PC-9 (cell line): Measurements from ENCODE around the gene CDH12. TPM values are rescaled to one million over a fixed set of nuclear protein-coding genes. Genes with fewer than 3 reads are reported as not detected.

Experiments used
- BruUV-seq: library from RNA; stranded (reverse); fragments of 400-500 nt; replicated peaks from 2 replicates; lab custom pipeline; 2021; lab: Mats Ljungman, UMichigan
- CTCF ChIA-PET: fragments of 300-600 bp; sonication (Branson Sonifier 250); formaldehyde crosslinking; loops from one replicate; lab custom pipeline; 2022; ENCODE audit warnings: antibody characterized with exemption; lab: Charles Lee
- POLR2A ChIA-PET: fragments of 300-600 bp; sonication (Branson Sonifier 250); formaldehyde crosslinking; loops from one replicate; lab custom pipeline; 2022; ENCODE audit warnings: antibody characterized with exemption; ENCODE audit not compliant: unreplicated experiment; lab: Charles Lee
- DNase-seq, 2 experiments: peaks; one replicate each; pipeline versions ENCODE4 v3.0.0 to v3.0.0-alpha.2; 2015 to 2022; ENCODE audit warnings: mixed read lengths in 1 of 2
- H2AFZ ChIP-seq: fragments of 200-600 bp; sonication (generic); 2 replicates; pipeline ENCODE4 v1.8.1; 2017; ENCODE audit warnings: antibody characterized with exemption
- H3F3A ChIP-seq: fragments of 200-600 bp; sonication (generic); 2 replicates; pipeline ENCODE4 v1.8.1; 2017; ENCODE audit warnings: antibody characterized with exemption, mild to moderate bottlenecking, low read depth; ENCODE audit not compliant: insufficient read depth
- H3K27ac ChIP-seq: fragments of 200-600 bp; sonication (generic); 2 replicates; pipeline ENCODE4 v1.6.1; 2016; ENCODE audit warnings: mixed run types
- H3K27me3 ChIP-seq: fragments of 200-600 bp; sonication (generic); 2 replicates; pipeline ENCODE4 v1.6.1; 2016; ENCODE audit warnings: low read depth, mixed run types; ENCODE audit not compliant: insufficient read depth
- H3K36me3 ChIP-seq: fragments of 200-600 bp; sonication (generic); 2 replicates; pipeline ENCODE4 v1.6.1; 2016; ENCODE audit warnings: low read depth, mixed run types
- H3K4me1 ChIP-seq: fragments of 200-600 bp; sonication (generic); replicated peaks from 2 replicates; pipeline ENCODE4 v1.6.1; 2016; ENCODE audit warnings: mixed run types; ENCODE audit not compliant: insufficient read depth
- H3K4me2 ChIP-seq: fragments of 200-600 bp; sonication (generic); 2 replicates; pipeline ENCODE4 v1.6.1; 2017; ENCODE audit warnings: mixed run types
- H3K4me3 ChIP-seq: fragments of 200-600 bp; sonication (generic); 2 replicates; pipeline ENCODE4 v1.6.1; 2016; ENCODE audit warnings: mixed run types
- H3K79me2 ChIP-seq: fragments of 200-600 bp; sonication (generic); 2 replicates; pipeline ENCODE4 v1.6.1; 2017; ENCODE audit warnings: low read depth, mixed run types
- H3K9me2 ChIP-seq: fragments of 200-600 bp; sonication (generic); 2 replicates; pipeline ENCODE4 v1.8.1; 2017; ENCODE audit warnings: mild to moderate bottlenecking; ENCODE audit not compliant: insufficient read depth
- H3K9me3 ChIP-seq: fragments of 200-600 bp; sonication (generic); 2 replicates; pipeline ENCODE4 v1.8.1; 2016; ENCODE audit warnings: low read depth; ENCODE audit not compliant: insufficient read depth
- H4K20me1 ChIP-seq: fragments of 200-600 bp; sonication (generic); 2 replicates; pipeline ENCODE4 v1.8.1; 2017; ENCODE audit not compliant: insufficient read depth
- EZH2 ChIP-seq: fragments of 200-600 bp; sonication (generic); IDR thresholded peaks from 2 replicates; pipeline ENCODE4 v1.8.0; 2017; ENCODE audit warnings: antibody characterized with exemption, low read depth
- intact Hi-C: fragments of 100-400 bp; cut with micrococcal nuclease; formaldehyde crosslinking; loops from one replicate; pipeline ENCODE4 v1.10.0; 2022; ENCODE audit not compliant: unreplicated experiment
- total RNA-seq: library from RNA; stranded (reverse); gene quantifications from 2 replicates; pipeline ENCODE4 v1.2.3, GENCODE V29; 2021
- TF ChIP-seq, protein P1 (sequence below): fragments of 200-600 bp; sonication (generic); conservative IDR thresholded peaks from 2 replicates; pipeline ENCODE4 v1.6.1; 2017; ENCODE audit warnings: mixed run types, antibody characterized with exemption, mild to moderate bottlenecking, moderate library complexity

The CDH12 gene
- total RNA-seq, 1 experiment from 2014 or later: not detected

DNA sequence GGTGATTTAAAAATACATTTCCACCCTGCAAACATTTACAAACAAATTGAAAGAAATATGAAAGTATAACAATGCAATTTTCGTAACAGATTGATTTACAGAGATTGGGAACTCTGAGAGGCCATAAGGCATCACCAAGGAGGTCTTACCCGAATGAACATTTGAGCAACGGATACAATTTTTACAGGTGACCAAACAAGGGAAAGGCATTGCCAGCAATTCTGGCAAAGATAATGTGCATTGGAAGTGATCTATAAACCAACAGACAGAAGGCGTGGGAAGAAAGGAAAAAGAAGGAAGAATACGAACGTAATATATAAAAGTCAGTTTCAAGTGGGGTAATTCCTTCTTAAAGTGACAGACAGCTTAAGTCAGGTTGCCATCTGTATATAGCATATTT is 295.9 kb downstream of the CDH12 start:
- no peak for DNase-seq
- Histone ChIP-seq H3K27ac (no peak overlapping the region), H3F3A (no peaks in the 10 kb centered on the region), H3K36me3 (no peaks in the 10 kb centered on the region), H3K4me1 (no peaks in the 10 kb centered on the region), H3K4me2 (no peak overlapping the region), H3K79me2 (no peaks in the 10 kb centered on the region), H4K20me1 (no peaks in the 10 kb centered on the region), H3K9me2 (no peaks in the 10 kb centered on the region), H3K4me3 (no peak overlapping the region), H3K27me3 (no peaks in the 10 kb centered on the region), H3K9me3 (no peaks in the 10 kb centered on the region), H2AFZ (no peak overlapping the region)
- no peak for TF ChIP-seq EZH2
- TF ChIP-seq, protein P1, sequence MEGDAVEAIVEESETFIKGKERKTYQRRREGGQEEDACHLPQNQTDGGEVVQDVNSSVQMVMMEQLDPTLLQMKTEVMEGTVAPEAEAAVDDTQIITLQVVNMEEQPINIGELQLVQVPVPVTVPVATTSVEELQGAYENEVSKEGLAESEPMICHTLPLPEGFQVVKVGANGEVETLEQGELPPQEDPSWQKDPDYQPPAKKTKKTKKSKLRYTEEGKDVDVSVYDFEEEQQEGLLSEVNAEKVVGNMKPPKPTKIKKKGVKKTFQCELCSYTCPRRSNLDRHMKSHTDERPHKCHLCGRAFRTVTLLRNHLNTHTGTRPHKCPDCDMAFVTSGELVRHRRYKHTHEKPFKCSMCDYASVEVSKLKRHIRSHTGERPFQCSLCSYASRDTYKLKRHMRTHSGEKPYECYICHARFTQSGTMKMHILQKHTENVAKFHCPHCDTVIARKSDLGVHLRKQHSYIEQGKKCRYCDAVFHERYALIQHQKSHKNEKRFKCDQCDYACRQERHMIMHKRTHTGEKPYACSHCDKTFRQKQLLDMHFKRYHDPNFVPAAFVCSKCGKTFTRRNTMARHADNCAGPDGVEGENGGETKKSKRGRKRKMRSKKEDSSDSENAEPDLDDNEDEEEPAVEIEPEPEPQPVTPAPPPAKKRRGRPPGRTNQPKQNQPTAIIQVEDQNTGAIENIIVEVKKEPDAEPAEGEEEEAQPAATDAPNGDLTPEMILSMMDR: no peak
- intact Hi-C loops: no loop called here
- CTCF ChIA-PET: no interaction called here
- no TSS peak for BruUV-seq
- POLR2A ChIA-PET: no interaction called here

DNA sequence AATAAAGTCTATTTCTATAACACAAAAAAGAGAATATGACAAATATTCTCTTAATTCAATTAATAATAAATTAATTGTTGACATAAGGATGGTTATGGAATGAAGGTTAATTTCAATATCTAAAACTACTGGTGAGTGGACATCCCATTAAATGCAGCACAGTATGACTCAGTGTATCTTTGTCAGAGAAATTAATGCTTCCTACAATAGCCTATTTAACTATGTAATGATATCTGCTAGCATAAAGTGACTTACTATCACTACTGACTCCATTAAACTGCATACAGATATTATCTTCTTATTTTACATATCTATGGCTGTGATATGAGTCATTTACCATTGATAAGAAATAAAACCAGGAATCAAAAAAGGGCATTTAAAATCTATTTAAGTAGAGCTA is 298.7 kb downstream of the CDH12 start:
- Histone ChIP-seq H3F3A (no peaks in the 10 kb centered on the region), H3K27me3 (no peaks in the 10 kb centered on the region), H3K79me2 (no peaks in the 10 kb centered on the region), H3K4me3 (no peak overlapping the region), H3K9me2 (no peaks in the 10 kb centered on the region), H3K27ac (no peak overlapping the region), H4K20me1 (no peaks in the 10 kb centered on the region), H3K9me3 (no peaks in the 10 kb centered on the region), H3K4me1 (no peaks in the 10 kb centered on the region), H3K4me2 (no peak overlapping the region), H3K36me3 (no peaks in the 10 kb centered on the region), H2AFZ (no peak overlapping the region)
- BruUV-seq: no TSS peak
- DNase-seq: no peak
- intact Hi-C loops: no loop called here
- no peak for TF ChIP-seq EZH2
- TF ChIP-seq, protein P1: no peak
- ChIA-PET POLR2A (no interaction called here), CTCF (no interaction called here)

DNA sequence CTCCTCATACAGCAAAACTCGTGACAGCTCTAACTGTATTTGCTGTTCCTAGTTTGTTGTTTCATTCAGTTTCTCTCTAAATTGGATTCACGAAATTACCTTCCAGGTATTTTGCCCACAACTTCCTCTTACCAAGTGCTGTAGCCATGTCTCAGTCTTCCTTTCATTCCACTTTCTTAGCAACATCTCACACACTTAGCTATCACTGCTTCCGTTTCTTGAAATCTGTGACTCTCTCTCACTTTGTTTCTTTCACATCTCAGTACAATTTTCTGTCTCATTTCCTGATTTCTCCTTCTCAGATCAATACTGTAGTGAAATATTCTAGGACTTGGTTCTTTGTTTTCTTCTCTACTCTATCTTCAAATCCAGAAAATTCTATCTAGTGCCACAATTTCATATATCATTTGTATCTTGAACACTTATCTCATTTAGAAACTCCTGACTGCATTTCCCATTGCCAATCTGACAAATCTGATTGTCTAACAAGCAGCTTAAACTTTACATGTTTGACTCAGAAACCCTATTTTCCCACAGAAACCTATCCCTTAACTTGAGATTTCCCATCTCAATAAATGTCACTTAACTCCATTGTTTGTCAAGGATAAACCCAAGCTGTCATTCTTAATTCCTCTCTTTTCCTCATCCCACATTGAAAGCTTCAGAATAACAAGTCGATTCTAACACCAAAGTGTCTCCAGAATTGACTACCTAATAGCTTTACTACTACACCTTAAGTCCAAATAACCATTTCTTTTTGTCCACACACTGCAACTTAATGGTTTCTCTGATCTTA is 303.1 kb downstream of the CDH12 start:
- intact Hi-C loops: no loop called here
- Histone ChIP-seq H3K9me3 (no peaks in the 10 kb centered on the region), H3K4me1 (no peaks in the 10 kb centered on the region), H3K4me2 (no peak overlapping the region), H3F3A (no peaks in the 10 kb centered on the region), H3K4me3 (no peak overlapping the region), H3K36me3 (no peaks in the 10 kb centered on the region), H3K79me2 (no peaks in the 10 kb centered on the region), H4K20me1 (no peaks in the 10 kb centered on the region), H2AFZ (no peak overlapping the region), H3K27me3 (no peaks in the 10 kb centered on the region), H3K27ac (no peak overlapping the region), H3K9me2 (0 out of 2 replicates have a peak, but pooled peaks cover 3% of the 10 kb centered on the region)
- no peak for TF ChIP-seq EZH2
- TF ChIP-seq, protein P1: no peak
- POLR2A ChIA-PET: no interaction called here
- no peak for DNase-seq
- no TSS peak for BruUV-seq
- CTCF ChIA-PET: interaction anchor here (0.6 kb wide), 1 partner anchor 200 kb away, joined by 3 read pairs; no protein-coding TSS in a partner anchor
